Epithelial cell of proximal tubule (primary cell): Measurements from ENCODE around the gene OSBPL6. TPM values are rescaled to one million over a fixed set of nuclear protein-coding genes. Genes with fewer than 3 reads are reported as not detected.

Source experiments
- DNase-seq: peaks from one replicate; pipeline ENCODE4 v3.0.0-alpha.2; 2011; ENCODE audit warnings: low read depth
- H3K4me3 ChIP-seq: 2 replicates; pipeline ENCODE4 v1.5.1; 2011; ENCODE audit warnings: low read depth, mild to moderate bottlenecking, low read length
- total RNA-seq: library from RNA; depleted of rRNA; stranded (reverse); fragments of >200 nt; gene quantifications from 2 replicates; pipeline ENCODE4 v1.2.3, GENCODE V29; 2015
- TF ChIP-seq, protein P1 (sequence below): conservative IDR thresholded peaks from 2 replicates; pipeline ENCODE4 v1.5.1; 2012; ENCODE audit warnings: low read depth, mild to moderate bottlenecking, low read length

The OSBPL6 gene
- total RNA-seq, 1 donor from 2014 or later, result 2.9 TPM

DNA sequence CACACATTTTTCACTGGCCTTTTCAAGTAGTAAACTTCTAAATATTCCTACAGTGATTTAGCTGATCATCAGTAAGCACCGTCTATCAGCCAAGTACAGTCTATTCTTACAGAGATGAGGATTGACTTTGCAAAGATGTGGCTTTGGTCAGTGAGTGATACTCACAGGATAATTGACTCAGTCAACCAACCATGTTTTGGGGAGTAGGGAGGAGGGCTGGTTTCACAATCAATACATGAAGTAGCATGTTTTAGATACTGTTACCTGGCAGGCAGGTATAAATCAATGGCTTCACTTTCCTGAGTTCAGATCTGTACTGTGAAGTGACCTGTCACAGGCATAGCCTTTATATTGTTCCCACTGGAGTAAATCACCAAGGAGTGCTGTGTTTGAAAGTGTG, 27.2 kb downstream of the OSBPL6 start:
- H3K4me3 ChIP-seq, result no peak overlapping the region
- DNase-seq, result no peak
- TF ChIP-seq, protein P1, sequence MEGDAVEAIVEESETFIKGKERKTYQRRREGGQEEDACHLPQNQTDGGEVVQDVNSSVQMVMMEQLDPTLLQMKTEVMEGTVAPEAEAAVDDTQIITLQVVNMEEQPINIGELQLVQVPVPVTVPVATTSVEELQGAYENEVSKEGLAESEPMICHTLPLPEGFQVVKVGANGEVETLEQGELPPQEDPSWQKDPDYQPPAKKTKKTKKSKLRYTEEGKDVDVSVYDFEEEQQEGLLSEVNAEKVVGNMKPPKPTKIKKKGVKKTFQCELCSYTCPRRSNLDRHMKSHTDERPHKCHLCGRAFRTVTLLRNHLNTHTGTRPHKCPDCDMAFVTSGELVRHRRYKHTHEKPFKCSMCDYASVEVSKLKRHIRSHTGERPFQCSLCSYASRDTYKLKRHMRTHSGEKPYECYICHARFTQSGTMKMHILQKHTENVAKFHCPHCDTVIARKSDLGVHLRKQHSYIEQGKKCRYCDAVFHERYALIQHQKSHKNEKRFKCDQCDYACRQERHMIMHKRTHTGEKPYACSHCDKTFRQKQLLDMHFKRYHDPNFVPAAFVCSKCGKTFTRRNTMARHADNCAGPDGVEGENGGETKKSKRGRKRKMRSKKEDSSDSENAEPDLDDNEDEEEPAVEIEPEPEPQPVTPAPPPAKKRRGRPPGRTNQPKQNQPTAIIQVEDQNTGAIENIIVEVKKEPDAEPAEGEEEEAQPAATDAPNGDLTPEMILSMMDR, result no peak

DNA sequence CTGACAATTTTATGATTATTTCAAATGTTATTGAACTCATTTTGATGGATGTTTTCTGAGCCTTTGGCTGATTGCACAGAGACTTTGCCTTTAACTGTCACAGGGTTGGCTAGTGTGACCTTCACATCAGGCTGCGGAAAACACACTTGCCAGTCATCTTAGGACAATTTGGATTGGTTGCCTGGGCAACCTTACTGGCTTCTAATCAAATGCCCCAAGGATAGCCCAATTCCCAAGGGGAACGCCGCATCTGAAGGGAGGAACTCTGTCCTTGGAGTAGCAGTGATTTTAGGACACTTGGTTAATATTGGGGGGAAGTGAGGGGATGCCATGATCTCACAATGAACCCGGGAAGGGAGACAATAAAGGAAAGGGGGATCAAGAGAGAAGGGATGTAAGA, 29.5 kb downstream of the OSBPL6 start:
- no peak overlapping the region for H3K4me3 ChIP-seq
- no peak for DNase-seq
- TF ChIP-seq, protein P1, result no peak

DNA sequence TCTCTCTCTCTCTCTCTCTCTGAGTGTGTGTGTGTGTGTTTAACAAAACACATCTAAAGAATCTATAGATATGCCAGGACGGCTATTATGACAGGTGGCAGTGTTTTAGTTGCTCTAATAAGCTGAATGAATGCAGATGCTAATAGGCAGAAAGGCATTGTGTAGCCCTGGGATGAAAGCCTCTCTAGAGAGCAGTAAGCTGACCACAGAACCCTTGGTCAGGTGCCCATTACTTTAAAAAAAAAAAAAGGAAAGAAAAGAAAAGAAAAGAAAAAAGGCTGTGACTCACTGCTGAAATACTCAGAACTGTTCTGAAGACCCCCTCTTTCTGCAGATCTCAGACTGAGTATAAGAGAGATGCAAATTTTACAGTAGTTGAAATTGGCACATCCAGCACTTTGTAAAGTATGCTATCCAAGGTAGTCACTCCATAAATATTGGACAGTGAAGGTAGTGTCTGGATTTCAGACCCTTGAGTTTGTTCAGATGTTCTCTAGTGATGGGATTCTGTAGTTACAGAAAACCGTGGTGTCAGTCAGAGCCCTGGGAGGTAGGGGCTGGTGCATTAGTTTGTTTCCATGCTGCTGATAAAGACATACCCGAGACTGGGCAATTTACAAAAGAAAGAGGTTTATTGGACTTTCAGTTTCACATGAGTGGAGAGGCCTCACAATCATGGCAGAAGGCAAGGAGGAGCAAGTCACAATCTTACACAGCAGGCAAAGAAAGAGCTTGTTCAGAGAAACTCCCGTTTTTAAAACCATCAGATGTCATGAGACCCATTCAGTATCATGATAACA, 30.9 kb downstream of the OSBPL6 start:
- DNase-seq, result no peak
- TF ChIP-seq, protein P1, result no peak
- H3K4me3 ChIP-seq, result no peak overlapping the region

DNA sequence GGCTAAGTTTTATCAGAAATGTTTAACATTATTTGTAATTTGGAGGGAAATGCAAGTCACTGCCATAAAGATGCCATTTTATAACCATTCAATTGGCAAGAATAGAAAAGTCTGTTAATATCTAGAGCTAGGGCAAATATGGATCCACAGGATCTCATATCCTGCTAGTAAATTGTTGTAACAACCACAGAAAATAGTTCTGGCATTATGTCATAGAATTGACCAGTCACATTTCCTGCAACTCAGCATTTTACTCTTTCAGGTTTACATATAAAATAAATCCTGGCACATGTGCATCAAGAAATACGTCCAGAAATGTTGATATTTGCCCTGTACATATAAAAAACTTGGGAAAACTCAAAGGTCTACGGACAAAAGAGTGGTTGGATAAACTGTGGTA, 32.9 kb downstream of the OSBPL6 start:
- TF ChIP-seq, protein P1, result no peak
- H3K4me3 ChIP-seq, result no peak overlapping the region
- no peak for DNase-seq

DNA sequence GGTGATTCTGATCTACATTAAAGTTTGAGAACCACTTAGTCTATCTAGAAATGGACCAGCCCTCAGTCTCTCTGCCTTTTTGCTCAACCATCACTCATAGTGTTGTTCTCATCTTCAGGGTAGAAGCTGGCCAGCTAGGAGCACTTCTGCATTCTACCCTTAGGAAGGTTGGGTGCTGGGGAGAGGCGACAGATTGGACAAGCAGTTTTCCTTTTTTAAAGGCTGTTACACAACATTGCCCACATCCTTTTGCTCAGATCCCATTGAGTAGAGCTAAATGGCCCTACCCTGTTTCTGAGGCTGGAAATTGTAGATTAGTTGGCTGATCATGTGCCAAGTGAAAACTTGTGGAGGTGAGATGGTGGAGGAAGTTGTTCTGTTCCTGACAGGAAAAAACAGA, 35.6 kb downstream of the OSBPL6 start:
- no peak overlapping the region for H3K4me3 ChIP-seq
- TF ChIP-seq, protein P1, result no peak
- no peak for DNase-seq

DNA sequence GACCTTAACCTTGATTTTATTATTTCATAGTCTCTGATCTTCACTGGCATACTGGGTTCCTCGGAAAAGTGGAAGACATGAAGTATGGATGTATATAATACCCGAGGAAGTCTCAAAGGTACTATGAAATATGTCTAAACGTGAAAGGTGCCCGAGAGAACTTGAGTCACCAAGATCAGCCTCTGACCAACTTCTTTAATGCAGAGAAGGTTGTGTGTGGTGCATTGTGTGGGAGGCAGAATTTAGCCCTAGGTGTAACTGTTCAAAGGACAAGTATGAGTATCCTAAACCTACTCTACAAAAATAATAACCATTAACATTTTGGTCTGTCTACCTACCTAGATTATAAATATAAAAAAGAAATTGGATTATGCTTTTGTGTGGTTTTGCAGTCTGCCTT, 36.1 kb downstream of the OSBPL6 start:
- TF ChIP-seq, protein P1, result no peak
- no peak overlapping the region for H3K4me3 ChIP-seq
- DNase-seq, result no peak

DNA sequence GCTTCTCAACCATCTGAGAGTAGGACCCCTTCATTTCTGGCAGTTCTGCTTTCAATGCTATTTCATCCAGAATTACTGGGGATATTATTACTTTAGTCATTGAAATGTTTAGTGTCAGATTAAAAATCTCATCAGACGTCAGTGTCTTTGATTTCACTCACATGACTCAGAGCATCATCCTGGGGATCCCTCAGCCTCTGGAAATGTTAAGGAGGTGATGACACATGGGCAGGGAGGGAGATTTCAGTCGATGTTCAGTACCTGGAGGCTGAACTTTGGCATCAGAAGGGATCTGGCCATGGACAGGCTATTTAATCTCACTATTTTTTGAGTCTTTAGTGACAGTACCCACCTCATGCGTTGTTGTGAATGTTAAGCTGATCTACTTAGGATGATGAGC, 39.1 kb downstream of the OSBPL6 start:
- DNase-seq, result no peak
- TF ChIP-seq, protein P1, result no peak
- no peak overlapping the region for H3K4me3 ChIP-seq
